WERI-Rb-1 (cell line): ENCODE results near the gene CLBA1.

Experiments
- DNase-seq: peaks from one replicate; pipeline ENCODE4 v3.0.0-alpha.2; 2020
- H3K27ac ChIP-seq: fragments of 250-450 bp; sonication (Bioruptor Pico); 2 replicates; pipeline ENCODE4 v1.5.1; 2020; ENCODE audit warnings: mild to moderate bottlenecking, moderate library complexity
- H3K27me3 ChIP-seq: fragments of 250-450 bp; sonication (Bioruptor Pico); 2 replicates; pipeline ENCODE4 v1.5.1; 2021; ENCODE audit warnings: mild to moderate bottlenecking, low read depth, moderate library complexity; ENCODE audit not compliant: insufficient read depth, severe bottlenecking
- H3K36me3 ChIP-seq: fragments of 250-450 bp; sonication (Bioruptor Pico); 2 replicates; pipeline ENCODE4 v1.5.1; 2020; ENCODE audit warnings: mild to moderate bottlenecking, moderate library complexity
- H3K4me3 ChIP-seq: 2 replicates; pipeline ENCODE4 v1.5.1; 2011; ENCODE audit warnings: low read depth, mild to moderate bottlenecking, control low read depth, low read length
- H3K9me3 ChIP-seq: fragments of 250-450 bp; sonication (Bioruptor Pico); 2 replicates; pipeline ENCODE4 v1.5.1; 2021; ENCODE audit warnings: mild to moderate bottlenecking, moderate library complexity; ENCODE audit not compliant: severe bottlenecking
- CTCF ChIP-seq: IDR thresholded peaks from 2 replicates; pipeline ENCODE4 v1.5.1; 2011; ENCODE audit warnings: low read depth, mild to moderate bottlenecking, control low read depth, inconsistent platforms, low read length

The CLBA1 gene

GRCh38 chr14:104985675-104986486 lies at the start of gene CLBA1:
Gene CLBA1, plus strand, starts transcription at chr14:104985788. Its CDS starts 644 bp downstream, at chr14:104986432.
- Histone ChIP-seq H3K4me3 (peak within 1 kb of the TSS; percentile 78), H3K36me3 (no peaks in the 10 kb centered on the region), H3K9me3 (no peaks in the 10 kb centered on the region), H3K27me3 (no peaks in the 10 kb centered on the region), H3K27ac (peak within 1 kb of the TSS; percentile 69)
- TF ChIP-seq CTCF: no peak
- peak; percentile 86 for DNase-seq

- H3K27me3 ChIP-seq: no peaks in the 10 kb centered on the region
- H3K27ac ChIP-seq: no peak overlapping the region
- no peaks in the 10 kb centered on the region for H3K9me3 ChIP-seq
- H3K36me3 ChIP-seq: no peaks in the 10 kb centered on the region
- no peak for DNase-seq
- no peak for TF ChIP-seq CTCF
- H3K4me3 ChIP-seq: no peak overlapping the region
Measured at GRCh38 chr14:104935955-104936354, 49.6 kb upstream of the CLBA1 start.

GRCh38 chr14:104936361-104937155 lies 49.0 kb upstream of the CLBA1 start:
- no peak for DNase-seq
- Histone ChIP-seq H3K27ac (no peak overlapping the region), H3K27me3 (no peaks in the 10 kb centered on the region)

GRCh38 chr14:104937161-104937560 lies 48.4 kb upstream of the CLBA1 start:
- Histone ChIP-seq H3K9me3 (no peaks in the 10 kb centered on the region), H3K4me3 (no peak overlapping the region), H3K27me3 (no peaks in the 10 kb centered on the region), H3K36me3 (no peaks in the 10 kb centered on the region), H3K27ac (no peak overlapping the region)
- DNase-seq: no peak
- TF ChIP-seq CTCF: no peak

More at GRCh38 chr14:104936361-104937155, 49.0 kb upstream of the CLBA1 start:
- Histone ChIP-seq H3K36me3 (no peaks in the 10 kb centered on the region), H3K9me3 (no peaks in the 10 kb centered on the region), H3K4me3 (no peak overlapping the region)
- TF ChIP-seq CTCF: no peak

- Histone ChIP-seq H3K4me3 (no peak overlapping the region), H3K27ac (no peak overlapping the region), H3K9me3 (no peaks in the 10 kb centered on the region), H3K27me3 (no peaks in the 10 kb centered on the region), H3K36me3 (no peaks in the 10 kb centered on the region)
- DNase-seq: no peak
- TF ChIP-seq CTCF: no peak
Measured at GRCh38 chr14:104937694-104938365, 47.8 kb upstream of the CLBA1 start.
